ENCODE results near the gene DEPP1. TPM values are rescaled to one million over a fixed set of nuclear protein-coding genes. Genes with fewer than 3 reads are reported as not detected.
A peak's percentile ranks its signal among the peaks of the same experiment; 100 is the strongest.

Gene DEPP1
- total and polyA plus RNA-seq, 2 of the 13 experiments (the other 11 are each of a cell fraction or from before 2014, with no cell fraction given): 14.8 to 270 TPM

- TF ChIP-seq ZNF687 (CRISPR knock-in tag; IDR thresholded peaks at IDR 0.05) (peak; percentile 56), MZF1 (CRISPR knock-in tag; IDR thresholded peaks at IDR 0.05; ENCODE audit: borderline replicate concordance) (no peak), GFI1 (CRISPR knock-in tag; IDR thresholded peaks at IDR 0.05; ENCODE audit: borderline replicate concordance) (no peak), ZSCAN9 (CRISPR knock-in tag; IDR thresholded peaks at IDR 0.05; ENCODE audit: borderline replicate concordance) (no peak), MYNN (CRISPR knock-in tag; IDR thresholded peaks at IDR 0.05; ENCODE audit: low read depth) (no peak), RXRA (CRISPR knock-in tag; IDR thresholded peaks at IDR 0.05) (0 out of 2 replicates have a peak, but pooled peaks have one; percentile 39), ZNF225 (CRISPR knock-in tag; IDR thresholded peaks at IDR 0.05) (no peak), ARID3A (IDR thresholded peaks at IDR 0.05; ENCODE audit: low read depth, low read length) (no peak), SYNCRIP (IDR thresholded peaks at IDR 0.05; ENCODE audit: insufficient read depth, low read depth, low read length) (no peak), TBX3 (IDR thresholded peaks at IDR 0.05; ENCODE audit: borderline replicate concordance) (no peak), PRDM4 (CRISPR knock-in tag; IDR thresholded peaks at IDR 0.05; ENCODE audit: borderline replicate concordance) (no peak), NCOA2 (CRISPR knock-in tag; IDR thresholded peaks at IDR 0.05) (peak; percentile 36; the same call in 1 of the 2 replicates), THRA (CRISPR knock-in tag; IDR thresholded peaks at IDR 0.05; ENCODE audit: borderline replicate concordance) (peak; percentile 62; the same call in 1 of the 2 replicates), TAF15 (IDR thresholded peaks at IDR 0.05; ENCODE audit: low read depth, low read length, poor library complexity, severe bottlenecking) (no peak)
- TF ChIP-seq, protein P1, sequence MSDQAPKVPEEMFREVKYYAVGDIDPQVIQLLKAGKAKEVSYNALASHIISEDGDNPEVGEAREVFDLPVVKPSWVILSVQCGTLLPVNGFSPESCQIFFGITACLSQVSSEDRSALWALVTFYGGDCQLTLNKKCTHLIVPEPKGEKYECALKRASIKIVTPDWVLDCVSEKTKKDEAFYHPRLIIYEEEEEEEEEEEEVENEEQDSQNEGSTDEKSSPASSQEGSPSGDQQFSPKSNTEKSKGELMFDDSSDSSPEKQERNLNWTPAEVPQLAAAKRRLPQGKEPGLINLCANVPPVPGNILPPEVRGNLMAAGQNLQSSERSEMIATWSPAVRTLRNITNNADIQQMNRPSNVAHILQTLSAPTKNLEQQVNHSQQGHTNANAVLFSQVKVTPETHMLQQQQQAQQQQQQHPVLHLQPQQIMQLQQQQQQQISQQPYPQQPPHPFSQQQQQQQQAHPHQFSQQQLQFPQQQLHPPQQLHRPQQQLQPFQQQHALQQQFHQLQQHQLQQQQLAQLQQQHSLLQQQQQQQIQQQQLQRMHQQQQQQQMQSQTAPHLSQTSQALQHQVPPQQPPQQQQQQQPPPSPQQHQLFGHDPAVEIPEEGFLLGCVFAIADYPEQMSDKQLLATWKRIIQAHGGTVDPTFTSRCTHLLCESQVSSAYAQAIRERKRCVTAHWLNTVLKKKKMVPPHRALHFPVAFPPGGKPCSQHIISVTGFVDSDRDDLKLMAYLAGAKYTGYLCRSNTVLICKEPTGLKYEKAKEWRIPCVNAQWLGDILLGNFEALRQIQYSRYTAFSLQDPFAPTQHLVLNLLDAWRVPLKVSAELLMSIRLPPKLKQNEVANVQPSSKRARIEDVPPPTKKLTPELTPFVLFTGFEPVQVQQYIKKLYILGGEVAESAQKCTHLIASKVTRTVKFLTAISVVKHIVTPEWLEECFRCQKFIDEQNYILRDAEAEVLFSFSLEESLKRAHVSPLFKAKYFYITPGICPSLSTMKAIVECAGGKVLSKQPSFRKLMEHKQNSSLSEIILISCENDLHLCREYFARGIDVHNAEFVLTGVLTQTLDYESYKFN (CRISPR knock-in tag; conservative IDR thresholded peaks at IDR 0.05): peak; percentile 44; the same call in 1 of the 2 replicates
Observed at GRCh38 chr10:44927352-44927751, 51.3 kb downstream of the DEPP1 start (continued).
